Caco-2 (cell line): ENCODE results near the gene MMAB. TPM values are rescaled to one million over a fixed set of nuclear protein-coding genes. Genes with fewer than 3 reads are reported as not detected.

Source experiments
- BruUV-seq: library from RNA; stranded (reverse); fragments of 400-500 nt; replicated peaks from 2 replicates; lab custom pipeline; 2021; lab: Mats Ljungman, UMichigan
- CTCF ChIA-PET: fragments of 300-600 bp; sonication (Branson Sonifier 250); formaldehyde crosslinking; loops from one replicate; lab custom pipeline; 2022; ENCODE audit warnings: antibody characterized with exemption; lab: Charles Lee
- POLR2A ChIA-PET: fragments of 300-600 bp; sonication (Branson Sonifier 250); formaldehyde crosslinking; loops from one replicate; lab custom pipeline; 2022; ENCODE audit warnings: antibody characterized with exemption; lab: Charles Lee
- DNase-seq, 2 experiments: peaks; one replicate each; pipeline versions ENCODE4 v3.0.0 to v3.0.0-alpha.2; 2020 to 2022
- H3K27me3 ChIP-seq: replicated peaks from 2 replicates; pipeline ENCODE4 v1.6.0; 2011; ENCODE audit warnings: low read length; ENCODE audit not compliant: control insufficient read depth, insufficient read depth
- H3K36me3 ChIP-seq: 2 replicates; pipeline ENCODE4 v1.5.1; 2011; ENCODE audit warnings: low read length; ENCODE audit not compliant: control insufficient read depth, insufficient read depth
- H3K4me1 ChIP-seq: fragments of 250-450 bp; sonication (Bioruptor Pico); 2 replicates; pipeline ENCODE4 v1.5.1; 2020; ENCODE audit warnings: mild to moderate bottlenecking
- H3K4me3 ChIP-seq: 2 replicates; pipeline ENCODE4 v1.5.1; 2011; ENCODE audit warnings: low read depth, mild to moderate bottlenecking, control low read depth, low read length
- H3K9me3 ChIP-seq: fragments of 250-450 bp; sonication (Bioruptor Pico); 2 replicates; pipeline ENCODE4 v1.5.1; 2020; ENCODE audit warnings: mild to moderate bottlenecking, moderate library complexity
- H3K27ac Mint-ChIP-seq: one replicate; pipeline ENCODE4 v1.8.0; 2022; ENCODE audit warnings: mixed read lengths; ENCODE audit not compliant: unreplicated experiment
- H3K27me3 Mint-ChIP-seq: one replicate; pipeline ENCODE4 v1.8.0; 2022; ENCODE audit warnings: mixed read lengths; ENCODE audit not compliant: insufficient read depth, unreplicated experiment
- H3K36me3 Mint-ChIP-seq: one replicate; pipeline ENCODE4 v1.8.0; 2022; ENCODE audit warnings: mild to moderate bottlenecking, mixed read lengths; ENCODE audit not compliant: insufficient read depth, unreplicated experiment
- H3K4me1 Mint-ChIP-seq: one replicate; pipeline ENCODE4 v1.8.0; 2022; ENCODE audit warnings: low read depth, mixed read lengths; ENCODE audit not compliant: unreplicated experiment
- H3K4me3 Mint-ChIP-seq: one replicate; pipeline ENCODE4 v1.8.0; 2022; ENCODE audit warnings: mild to moderate bottlenecking, moderate library complexity, mixed read lengths; ENCODE audit not compliant: unreplicated experiment
- H3K9me3 Mint-ChIP-seq: one replicate; pipeline ENCODE4 v1.8.0; 2022; ENCODE audit warnings: mixed read lengths; ENCODE audit not compliant: unreplicated experiment
- intact Hi-C: fragments of 100-400 bp; cut with micrococcal nuclease; formaldehyde crosslinking; loops from one replicate; pipeline ENCODE4 v1.10.0; 2022; ENCODE audit not compliant: unreplicated experiment
- total RNA-seq: library from RNA; stranded (reverse); gene quantifications from 2 replicates; pipeline ENCODE4 v1.2.3, GENCODE V29; 2022
- TF ChIP-seq, protein P1 (sequence below), 2 experiments: fragments of 200-600 bp in 1 of 2; IDR thresholded peaks; 1 replicate in 1 of 2; 2 replicates in 1 of 2; pipeline versions ENCODE4 v1.5.1 to v1.8.0; 2011 to 2022; ENCODE audit warnings: antibody characterized with exemption in 1 of 2, control low read depth in 1 of 2, inconsistent platforms in 1 of 2, low read depth in 1 of 2, low read length in 1 of 2, mild to moderate bottlenecking in 1 of 2, moderate library complexity in 1 of 2; ENCODE audit not compliant: insufficient read depth in 1 of 2, severe bottlenecking in 1 of 2, unreplicated experiment in 1 of 2

MMAB gene
- total RNA-seq, 1 experiment from 2014 or later: 48.9 TPM

DNA sequence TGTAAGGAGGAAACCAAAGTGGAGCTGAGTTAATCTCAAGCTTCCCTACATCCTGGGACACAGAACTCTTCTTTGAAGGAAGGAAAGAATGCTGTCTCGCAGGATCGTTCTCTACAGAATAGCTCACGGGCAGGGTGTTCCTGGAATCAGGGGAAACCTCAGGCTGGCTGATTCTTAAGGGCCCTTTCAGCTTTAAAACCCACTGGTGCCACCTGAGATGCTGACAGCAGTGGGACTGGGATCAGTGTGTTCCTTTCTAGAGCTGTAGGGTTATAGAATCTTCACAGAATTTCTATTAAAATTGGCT is 48.1 kb downstream of the MMAB start:
- Mint-ChIP-seq H3K9me3 (no peaks in the 10 kb centered on the region), H3K36me3 (no peaks in the 10 kb centered on the region), H3K27ac (no peak overlapping the region), H3K4me3 (no peak overlapping the region), H3K4me1 (no peaks in the 10 kb centered on the region), H3K27me3 (no peaks in the 10 kb centered on the region)
- Histone ChIP-seq H3K27me3 (no peaks in the 10 kb centered on the region), H3K4me1 (no peaks in the 10 kb centered on the region), H3K36me3 (no peaks in the 10 kb centered on the region; the same call in 1 of the 2 replicates), H3K9me3 (no peaks in the 10 kb centered on the region), H3K4me3 (no peak overlapping the region)
- intact Hi-C loops: no loop called here
- DNase-seq: no peak
- TF ChIP-seq, protein P1, sequence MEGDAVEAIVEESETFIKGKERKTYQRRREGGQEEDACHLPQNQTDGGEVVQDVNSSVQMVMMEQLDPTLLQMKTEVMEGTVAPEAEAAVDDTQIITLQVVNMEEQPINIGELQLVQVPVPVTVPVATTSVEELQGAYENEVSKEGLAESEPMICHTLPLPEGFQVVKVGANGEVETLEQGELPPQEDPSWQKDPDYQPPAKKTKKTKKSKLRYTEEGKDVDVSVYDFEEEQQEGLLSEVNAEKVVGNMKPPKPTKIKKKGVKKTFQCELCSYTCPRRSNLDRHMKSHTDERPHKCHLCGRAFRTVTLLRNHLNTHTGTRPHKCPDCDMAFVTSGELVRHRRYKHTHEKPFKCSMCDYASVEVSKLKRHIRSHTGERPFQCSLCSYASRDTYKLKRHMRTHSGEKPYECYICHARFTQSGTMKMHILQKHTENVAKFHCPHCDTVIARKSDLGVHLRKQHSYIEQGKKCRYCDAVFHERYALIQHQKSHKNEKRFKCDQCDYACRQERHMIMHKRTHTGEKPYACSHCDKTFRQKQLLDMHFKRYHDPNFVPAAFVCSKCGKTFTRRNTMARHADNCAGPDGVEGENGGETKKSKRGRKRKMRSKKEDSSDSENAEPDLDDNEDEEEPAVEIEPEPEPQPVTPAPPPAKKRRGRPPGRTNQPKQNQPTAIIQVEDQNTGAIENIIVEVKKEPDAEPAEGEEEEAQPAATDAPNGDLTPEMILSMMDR (IDR thresholded peaks at IDR 0.05; ENCODE audit: insufficient read depth in 1 of 2, low read depth in 1 of 2, low read length in 1 of 2, severe bottlenecking in 1 of 2, unreplicated experiment in 1 of 2): no peak
- ChIA-PET POLR2A (no interaction called here), CTCF (no interaction called here)
- no TSS peak for BruUV-seq

DNA sequence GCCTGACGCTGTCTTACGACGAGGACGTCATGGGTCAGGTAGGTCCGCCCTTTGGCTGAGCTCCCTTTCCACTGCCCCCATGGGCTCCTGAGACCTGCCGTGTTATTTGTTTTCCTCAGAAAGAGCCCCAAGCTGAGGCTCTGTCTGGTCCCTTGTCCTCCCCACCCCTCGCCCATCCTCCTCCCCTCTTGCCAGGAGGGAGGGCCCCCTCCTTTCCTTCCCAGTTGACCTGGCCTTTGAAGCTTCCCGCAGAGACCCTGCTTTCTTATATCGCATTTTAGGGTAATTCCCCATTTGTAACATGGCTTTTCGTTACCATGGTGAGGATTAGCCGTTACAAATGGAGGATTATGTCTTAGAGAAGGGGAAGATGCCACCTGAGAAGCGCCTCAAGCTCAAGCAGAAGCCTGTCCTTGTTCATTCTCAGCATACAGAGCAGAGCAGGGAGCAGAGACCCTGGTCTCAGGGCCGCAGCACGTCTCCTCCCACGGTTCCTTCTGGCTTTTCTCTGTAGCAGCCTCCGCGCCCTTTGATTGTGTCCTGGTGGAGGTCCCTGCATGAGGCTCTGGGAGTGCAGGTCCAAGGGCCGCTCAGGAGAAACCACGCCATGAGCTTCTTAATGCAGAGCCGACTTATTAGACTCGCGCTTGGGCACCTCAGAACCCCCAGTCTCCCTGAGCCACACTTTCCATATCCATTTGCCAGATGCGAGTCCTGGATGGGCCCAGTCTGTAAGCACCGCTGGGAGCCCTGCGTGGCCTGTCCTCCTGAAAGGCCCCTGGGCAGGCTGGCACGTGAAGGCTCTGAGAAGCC is 48.6 kb downstream of the MMAB start:
- no peak overlapping the region for H3K27ac Mint-ChIP-seq
- H3K9me3 Mint-ChIP-seq: no peaks in the 10 kb centered on the region
- no peak overlapping the region for H3K4me3 ChIP-seq
- H3K36me3 Mint-ChIP-seq: no peaks in the 10 kb centered on the region
- H3K4me1 Mint-ChIP-seq: no peaks in the 10 kb centered on the region
- BruUV-seq: no TSS peak
- H3K27me3 ChIP-seq: no peaks in the 10 kb centered on the region
- intact Hi-C loops: no loop called here
- TF ChIP-seq, protein P1 (IDR thresholded peaks at IDR 0.05; ENCODE audit: insufficient read depth in 1 of 2, low read depth in 1 of 2, low read length in 1 of 2, severe bottlenecking in 1 of 2, unreplicated experiment in 1 of 2): no peak
- ChIA-PET POLR2A (no interaction called here), CTCF (no interaction called here)
- H3K4me1 ChIP-seq: no peaks in the 10 kb centered on the region
- H3K4me3 Mint-ChIP-seq: no peak overlapping the region
- H3K36me3 ChIP-seq: no peaks in the 10 kb centered on the region; the same call in 1 of the 2 replicates
- no peaks in the 10 kb centered on the region for H3K9me3 ChIP-seq
- H3K27me3 Mint-ChIP-seq: no peaks in the 10 kb centered on the region
- DNase-seq: no peak

DNA sequence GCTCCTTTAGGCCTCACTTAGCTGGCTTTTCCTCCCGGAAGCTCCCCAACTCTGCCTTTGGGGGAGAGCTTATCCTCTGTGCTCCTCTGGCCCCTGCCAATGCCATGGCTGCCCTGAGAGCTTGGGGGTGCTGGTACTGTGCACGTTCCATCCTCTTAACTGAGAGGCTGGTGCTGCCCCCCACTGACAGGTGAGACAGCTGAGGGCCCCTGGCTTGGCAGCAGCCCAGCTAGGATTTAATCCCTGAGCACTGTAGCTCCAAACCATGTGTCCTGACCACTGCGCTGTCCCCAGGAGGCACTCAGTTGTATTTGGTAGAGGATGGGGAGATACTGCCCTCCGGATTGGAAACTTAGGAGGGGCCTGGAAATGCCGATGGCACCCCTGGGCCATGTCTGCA is 49.8 kb downstream of the MMAB start:
- intact Hi-C loops: no loop called here
- Histone ChIP-seq H3K36me3 (no peaks in the 10 kb centered on the region; the same call in none of the 2 replicates), H3K9me3 (no peaks in the 10 kb centered on the region), H3K27me3 (no peaks in the 10 kb centered on the region), H3K4me1 (no peaks in the 10 kb centered on the region), H3K4me3 (no peak overlapping the region)
- no peak overlapping the region for H3K4me3 Mint-ChIP-seq
- no peaks in the 10 kb centered on the region for H3K27me3 Mint-ChIP-seq
- no peaks in the 10 kb centered on the region for H3K4me1 Mint-ChIP-seq
- no peak overlapping the region for H3K27ac Mint-ChIP-seq
- TF ChIP-seq, protein P1 (IDR thresholded peaks at IDR 0.05; ENCODE audit: insufficient read depth in 1 of 2, low read depth in 1 of 2, low read length in 1 of 2, severe bottlenecking in 1 of 2, unreplicated experiment in 1 of 2): no peak
- no TSS peak for BruUV-seq
- no peak for DNase-seq
- ChIA-PET CTCF (interaction anchor here (0.5 to 1.3 kb wide), 2 partner anchors 37 to 95 kb away, joined by 3 to 4 read pairs; no protein-coding TSS in a partner anchor), POLR2A (no interaction called here)
- H3K9me3 Mint-ChIP-seq: no peaks in the 10 kb centered on the region
- H3K36me3 Mint-ChIP-seq: no peaks in the 10 kb centered on the region
